ENCODE results near the gene MYO18B. TPM values are rescaled to one million over a fixed set of nuclear protein-coding genes. Genes with fewer than 3 reads are reported as not detected.

MYO18B gene
- total RNA-seq, 1 donor from 2014 or later: 144 TPM

GRCh38 chr22:25935266-25936058 is 193.5 kb downstream of the MYO18B start:
- Histone ChIP-seq H3K4me3 (ENCODE audit: low read length in 3 of 3) (no peak overlapping the region), H3K27ac (ENCODE audit: low read depth, low read length) (no peak overlapping the region), H3K4me1 (ENCODE audit: control insufficient read depth in 3 of 3, insufficient read depth in 3 of 3, low read length in 3 of 3) (no peaks in the 10 kb centered on the region), H3K9me3 (ENCODE audit: control insufficient read depth in 3 of 3, low read length in 3 of 3) (peaks cover 0 to 3% (median 0%) of the 10 kb centered on the region in 3 donors), H3K27me3 (ENCODE audit: control insufficient read depth in 3 of 3, insufficient read depth in 3 of 3, low read length in 3 of 3) (peaks cover 0 to 3% (median 0%) of the 10 kb centered on the region in 3 donors), H3K36me3 (ENCODE audit: control insufficient read depth in 3 of 3, insufficient read depth in 3 of 3, low read length in 3 of 3) (peaks cover 15 to 22% (median 18%) of the 10 kb centered on the region in 3 donors), H3K9ac (ENCODE audit: low read depth in 1 of 3, low read length in 3 of 3) (no peak overlapping the region)

GRCh38 chr22:25938151-25938550 is 196.2 kb downstream of the MYO18B start:
- Histone ChIP-seq H3K27me3 (ENCODE audit: control insufficient read depth in 3 of 3, insufficient read depth in 3 of 3, low read length in 3 of 3) (peaks cover 0 to 3% (median 0%) of the 10 kb centered on the region in 3 donors), H3K9me3 (ENCODE audit: control insufficient read depth in 3 of 3, low read length in 3 of 3) (peaks cover 0 to 2% (median 0%) of the 10 kb centered on the region in 3 donors), H3K9ac (ENCODE audit: low read depth in 1 of 3, low read length in 3 of 3) (no peak overlapping the region), H3K27ac (ENCODE audit: low read depth, low read length) (no peak overlapping the region), H3K4me3 (ENCODE audit: low read length in 3 of 3) (no peak overlapping the region), H3K36me3 (ENCODE audit: control insufficient read depth in 3 of 3, insufficient read depth in 3 of 3, low read length in 3 of 3) (peaks cover 17 to 29% (median 27%) of the 10 kb centered on the region in 3 donors), H3K4me1 (ENCODE audit: control insufficient read depth in 3 of 3, insufficient read depth in 3 of 3, low read length in 3 of 3) (peaks cover 13 to 21% (median 20%) of the 10 kb centered on the region in 3 donors)

- no peaks in the 10 kb centered on the region for H3K9me3 ChIP-seq (ENCODE audit: control insufficient read depth in 3 of 3, low read length in 3 of 3)
- H3K9ac ChIP-seq (ENCODE audit: low read depth in 1 of 3, low read length in 3 of 3): no peak overlapping the region
- H3K4me1 ChIP-seq (ENCODE audit: control insufficient read depth in 3 of 3, insufficient read depth in 3 of 3, low read length in 3 of 3): peaks cover 14 to 23% (median 22%) of the 10 kb centered on the region in 3 donors
- H3K27ac ChIP-seq (ENCODE audit: low read depth, low read length): no peak overlapping the region
- H3K4me3 ChIP-seq (ENCODE audit: low read length in 3 of 3): no peak overlapping the region
- peaks cover 0 to 3% (median 0%) of the 10 kb centered on the region in 3 donors for H3K27me3 ChIP-seq (ENCODE audit: control insufficient read depth in 3 of 3, insufficient read depth in 3 of 3, low read length in 3 of 3)
- H3K36me3 ChIP-seq (ENCODE audit: control insufficient read depth in 3 of 3, insufficient read depth in 3 of 3, low read length in 3 of 3): peaks cover 17 to 34% (median 29%) of the 10 kb centered on the region in 3 donors
These were observed 197.4 kb downstream of the MYO18B start for GRCh38 chr22:25939384-25939783.

GRCh38 chr22:25940479-25940878 is 198.5 kb downstream of the MYO18B start:
- Histone ChIP-seq H3K36me3 (ENCODE audit: control insufficient read depth in 3 of 3, insufficient read depth in 3 of 3, low read length in 3 of 3) (peaks cover 17 to 34% (median 29%) of the 10 kb centered on the region in 3 donors), H3K27ac (ENCODE audit: low read depth, low read length) (no peak overlapping the region), H3K4me1 (ENCODE audit: control insufficient read depth in 3 of 3, insufficient read depth in 3 of 3, low read length in 3 of 3) (peaks cover 14 to 23% (median 22%) of the 10 kb centered on the region in 3 donors), H3K9ac (ENCODE audit: low read depth in 1 of 3, low read length in 3 of 3) (no peak overlapping the region), H3K27me3 (ENCODE audit: control insufficient read depth in 3 of 3, insufficient read depth in 3 of 3, low read length in 3 of 3) (peaks cover 0 to 3% (median 0%) of the 10 kb centered on the region in 3 donors), H3K9me3 (ENCODE audit: control insufficient read depth in 3 of 3, low read length in 3 of 3) (no peaks in the 10 kb centered on the region), H3K4me3 (ENCODE audit: low read length in 3 of 3) (no peak overlapping the region)

- H3K9me3 ChIP-seq (ENCODE audit: control insufficient read depth in 3 of 3, low read length in 3 of 3): no peaks in the 10 kb centered on the region
- H3K4me3 ChIP-seq (ENCODE audit: low read length in 3 of 3): no peak overlapping the region
- H3K27me3 ChIP-seq (ENCODE audit: control insufficient read depth in 3 of 3, insufficient read depth in 3 of 3, low read length in 3 of 3): no peaks in the 10 kb centered on the region
- peaks cover 19 to 34% (median 31%) of the 10 kb centered on the region in 3 donors for H3K36me3 ChIP-seq (ENCODE audit: control insufficient read depth in 3 of 3, insufficient read depth in 3 of 3, low read length in 3 of 3)
- H3K4me1 ChIP-seq (ENCODE audit: control insufficient read depth in 3 of 3, insufficient read depth in 3 of 3, low read length in 3 of 3): peaks cover 14 to 23% (median 22%) of the 10 kb centered on the region in 3 donors
- no peak overlapping the region for H3K9ac ChIP-seq (ENCODE audit: low read depth in 1 of 3, low read length in 3 of 3)
- no peak overlapping the region for H3K27ac ChIP-seq (ENCODE audit: low read depth, low read length)
These were observed 199.5 kb downstream of the MYO18B start for GRCh38 chr22:25941365-25941960.

- Histone ChIP-seq H3K27me3 (ENCODE audit: control insufficient read depth in 3 of 3, insufficient read depth in 3 of 3, low read length in 3 of 3) (no peaks in the 10 kb centered on the region), H3K36me3 (ENCODE audit: control insufficient read depth in 3 of 3, insufficient read depth in 3 of 3, low read length in 3 of 3) (peaks cover 16 to 43% (median 36%) of the 10 kb centered on the region in 3 donors), H3K9ac (ENCODE audit: low read depth in 1 of 3, low read length in 3 of 3) (peak overlapping the region in 1 of 3 donors; percentile 28), H3K4me3 (ENCODE audit: low read length in 3 of 3) (no peak overlapping the region), H3K27ac (ENCODE audit: low read depth, low read length) (peak overlapping the region; percentile 38), H3K9me3 (ENCODE audit: control insufficient read depth in 3 of 3, low read length in 3 of 3) (no peaks in the 10 kb centered on the region), H3K4me1 (ENCODE audit: control insufficient read depth in 3 of 3, insufficient read depth in 3 of 3, low read length in 3 of 3) (peaks cover 14 to 23% (median 22%) of the 10 kb centered on the region in 3 donors)
These were observed 200.3 kb downstream of the MYO18B start for GRCh38 chr22:25942115-25942855.

- Histone ChIP-seq H3K4me3 (ENCODE audit: low read length in 3 of 3) (no peak overlapping the region), H3K27me3 (ENCODE audit: control insufficient read depth in 3 of 3, insufficient read depth in 3 of 3, low read length in 3 of 3) (no peaks in the 10 kb centered on the region), H3K4me1 (ENCODE audit: control insufficient read depth in 3 of 3, insufficient read depth in 3 of 3, low read length in 3 of 3) (peaks cover 14 to 23% (median 22%) of the 10 kb centered on the region in 3 donors), H3K27ac (ENCODE audit: low read depth, low read length) (peak overlapping the region; percentile 38), H3K36me3 (ENCODE audit: control insufficient read depth in 3 of 3, insufficient read depth in 3 of 3, low read length in 3 of 3) (peaks cover 22 to 47% (median 43%) of the 10 kb centered on the region in 3 donors), H3K9ac (ENCODE audit: low read depth in 1 of 3, low read length in 3 of 3) (no peak overlapping the region), H3K9me3 (ENCODE audit: control insufficient read depth in 3 of 3, low read length in 3 of 3) (no peaks in the 10 kb centered on the region)
These were observed 200.9 kb downstream of the MYO18B start for GRCh38 chr22:25942856-25943411.

- H3K27ac ChIP-seq (ENCODE audit: low read depth, low read length): no peak overlapping the region
- H3K9me3 ChIP-seq (ENCODE audit: control insufficient read depth in 3 of 3, low read length in 3 of 3): no peaks in the 10 kb centered on the region
- no peak overlapping the region for H3K4me3 ChIP-seq (ENCODE audit: low read length in 3 of 3)
- H3K27me3 ChIP-seq (ENCODE audit: control insufficient read depth in 3 of 3, insufficient read depth in 3 of 3, low read length in 3 of 3): no peaks in the 10 kb centered on the region
- H3K36me3 ChIP-seq (ENCODE audit: control insufficient read depth in 3 of 3, insufficient read depth in 3 of 3, low read length in 3 of 3): peaks cover 63 to 76% (median 75%) of the 10 kb centered on the region in 3 donors
- H3K4me1 ChIP-seq (ENCODE audit: control insufficient read depth in 3 of 3, insufficient read depth in 3 of 3, low read length in 3 of 3): no peaks in the 10 kb centered on the region
- no peak overlapping the region for H3K9ac ChIP-seq (ENCODE audit: low read depth in 1 of 3, low read length in 3 of 3)
These were observed 208.1 kb downstream of the MYO18B start for GRCh38 chr22:25950111-25950510.

GRCh38 chr22:25953276-25953675 is 211.3 kb downstream of the MYO18B start:
- H3K4me1 ChIP-seq (ENCODE audit: control insufficient read depth in 3 of 3, insufficient read depth in 3 of 3, low read length in 3 of 3): no peaks in the 10 kb centered on the region
- H3K4me3 ChIP-seq (ENCODE audit: low read length in 3 of 3): no peak overlapping the region
- no peaks in the 10 kb centered on the region for H3K9me3 ChIP-seq (ENCODE audit: control insufficient read depth in 3 of 3, low read length in 3 of 3)
- H3K27me3 ChIP-seq (ENCODE audit: control insufficient read depth in 3 of 3, insufficient read depth in 3 of 3, low read length in 3 of 3): no peaks in the 10 kb centered on the region
- no peak overlapping the region for H3K27ac ChIP-seq (ENCODE audit: low read depth, low read length)
- no peak overlapping the region for H3K9ac ChIP-seq (ENCODE audit: low read depth in 1 of 3, low read length in 3 of 3)
- H3K36me3 ChIP-seq (ENCODE audit: control insufficient read depth in 3 of 3, insufficient read depth in 3 of 3, low read length in 3 of 3): peaks cover 69 to 83% (median 73%) of the 10 kb centered on the region in 3 donors
